NB4 (cell line): Measurements from ENCODE around the gene DNA2.
"Not testable (repeated sequence)": the region's sequence is repeated elsewhere in the genome, so short reads cannot be mapped to it uniquely, and the experiment has no call there.

Source experiments
- DNase-seq: peaks from one replicate; pipeline ENCODE4 v3.0.0; 2010; ENCODE audit warnings: low read depth
- H3K4me3 ChIP-seq: one replicate; pipeline ENCODE4 v1.5.1; 2011; ENCODE audit warnings: mild to moderate bottlenecking, low read depth, low read length, moderate library complexity
- CTCF ChIP-seq: IDR thresholded peaks from one replicate; pipeline ENCODE4 v1.5.1; 2012; ENCODE audit warnings: low read depth, low read length
- MAX ChIP-seq: IDR thresholded peaks from 2 replicates; pipeline ENCODE4 v1.6.1; 2011; ENCODE audit warnings: low read depth, low read length
- MYC ChIP-seq: IDR thresholded peaks from 2 replicates; pipeline ENCODE4 v1.6.1; 2011; ENCODE audit warnings: low read depth, low read length
- POLR2A ChIP-seq: IDR thresholded peaks from 2 replicates; pipeline ENCODE4 v1.6.1; 2011; ENCODE audit warnings: mild to moderate bottlenecking; ENCODE audit not compliant: insufficient read length; ENCODE audit errors: extremely low read depth

The DNA2 gene

GRCh38 chr10:68474021-68474420 lies 2.2 kb upstream of the DNA2 start:
- no peak overlapping the region for H3K4me3 ChIP-seq
- DNase-seq: no peak
- no peak for TF ChIP-seq MYC
- no peak for TF ChIP-seq MAX
- TF ChIP-seq CTCF: no peak
- no peak for TF ChIP-seq POLR2A

- TF ChIP-seq MAX: no peak
- no peak for TF ChIP-seq POLR2A
- TF ChIP-seq CTCF: no peak
- DNase-seq: peak; percentile 31
- H3K4me3 ChIP-seq: peak overlapping the region; percentile 90
Observed at GRCh38 chr10:68471063-68471585, 649 bp downstream of the DNA2 start.

DNA sequence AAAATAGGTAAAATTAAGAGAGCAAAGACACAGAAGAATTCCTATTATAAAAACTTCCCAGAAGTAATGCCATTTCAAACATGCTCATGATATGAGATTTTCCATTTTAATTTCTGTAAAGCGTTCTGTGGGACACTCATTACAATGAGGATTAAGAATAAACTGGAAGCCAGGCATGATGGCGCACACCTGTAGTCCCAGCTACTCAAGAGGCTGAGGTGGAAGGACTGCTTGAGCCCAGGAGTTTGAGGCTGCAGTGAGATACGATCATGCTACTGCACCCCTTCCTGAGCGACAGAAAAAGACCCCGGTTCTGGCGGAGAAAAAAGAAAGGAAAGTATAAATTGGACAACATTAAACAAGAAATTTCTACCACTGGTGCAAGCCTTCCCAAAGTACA lies 1.5 kb downstream of the DNA2 start:
- DNase-seq: no peak
- H3K4me3 ChIP-seq: peak overlapping the region; percentile 90
- TF ChIP-seq CTCF: no peak
- no peak for TF ChIP-seq MAX
- TF ChIP-seq POLR2A: no peak
- TF ChIP-seq MYC: no peak

- peak; percentile 12 for DNase-seq
- no peak for TF ChIP-seq MYC
- no peak for TF ChIP-seq POLR2A
- TF ChIP-seq CTCF: no peak
- TF ChIP-seq MAX: no peak
- H3K4me3 ChIP-seq: peak overlapping the region; percentile 90
Observed at GRCh38 chr10:68469838-68470237, 1.9 kb downstream of the DNA2 start.

GRCh38 chr10:68464729-68465128 lies 7.0 kb downstream of the DNA2 start:
- H3K4me3 ChIP-seq, DNase-seq: not testable (repeated sequence)

DNA sequence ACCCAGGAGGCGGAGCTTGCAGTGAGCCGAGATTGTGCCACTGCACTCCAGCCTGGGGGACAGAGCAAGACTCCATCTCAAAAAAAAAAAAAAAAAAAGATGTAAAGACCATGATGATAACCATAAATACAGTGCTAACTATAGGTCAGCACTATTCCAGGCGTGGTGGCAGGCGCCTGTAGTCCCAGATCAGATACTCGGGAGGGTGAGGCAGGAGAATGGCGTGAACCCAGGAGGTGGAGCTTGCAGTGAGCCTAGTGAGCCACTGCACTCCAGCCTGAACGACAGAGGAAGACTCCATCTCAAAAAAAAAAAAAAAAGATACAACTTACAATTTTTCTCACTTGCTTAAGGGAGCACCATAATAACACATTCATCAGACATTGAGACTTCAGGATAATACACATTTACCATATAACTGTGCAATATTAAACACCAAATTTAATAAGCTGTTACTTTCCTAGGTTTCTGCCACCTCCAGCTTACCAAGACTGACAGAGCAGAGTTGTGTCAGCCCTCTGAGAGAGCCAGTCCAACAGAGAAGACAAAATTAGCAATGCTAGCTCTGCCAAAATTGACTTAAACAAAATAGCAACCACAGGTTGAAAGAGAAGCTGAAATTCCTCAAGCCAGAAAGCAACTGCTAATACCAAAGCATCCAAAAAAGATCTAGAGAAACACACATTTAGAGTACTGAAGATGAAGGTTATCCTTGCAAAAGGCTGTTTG lies 8.2 kb downstream of the DNA2 start:
- no peak for DNase-seq
- no peak overlapping the region for H3K4me3 ChIP-seq
- TF ChIP-seq MAX (no peak), CTCF (no peak), POLR2A (no peak), MYC (no peak)
